ENCODE data around the gene TNXB.

TNXB gene

GRCh38 chr6:32089082-32089828 lies 19.9 kb downstream of the TNXB start:
- DNase-seq (ENCODE audit: low read depth) = no peak
- no peak for TF ChIP-seq CTCF (IDR thresholded peaks at IDR 0.05; ENCODE audit: insufficient read depth, low read depth, low read length, missing control alignments)
- H3K4me3 ChIP-seq (ENCODE audit: low read length) = no peak overlapping the region

GRCh38 chr6:32088487-32089049 lies 20.6 kb downstream of the TNXB start:
- no peak overlapping the region for H3K4me3 ChIP-seq (ENCODE audit: low read length)
- no peak for DNase-seq (ENCODE audit: low read depth)
- no peak for TF ChIP-seq CTCF (IDR thresholded peaks at IDR 0.05; ENCODE audit: insufficient read depth, low read depth, low read length, missing control alignments)

GRCh38 chr6:32087574-32088486 lies 21.3 kb downstream of the TNXB start:
- no peak overlapping the region for H3K4me3 ChIP-seq (ENCODE audit: low read length)
- peak; percentile 81 for DNase-seq (ENCODE audit: low read depth)
- peak; percentile 46 for TF ChIP-seq CTCF (IDR thresholded peaks at IDR 0.05; ENCODE audit: insufficient read depth, low read depth, low read length, missing control alignments)

GRCh38 chr6:32086661-32087573 lies 22.2 kb downstream of the TNXB start:
- DNase-seq (ENCODE audit: low read depth) = peak; percentile 35
- no peak overlapping the region for H3K4me3 ChIP-seq (ENCODE audit: low read length)
- TF ChIP-seq CTCF (IDR thresholded peaks at IDR 0.05; ENCODE audit: insufficient read depth, low read depth, low read length, missing control alignments) = no peak

GRCh38 chr6:32085759-32086459 lies 23.2 kb downstream of the TNXB start:
- no peak for TF ChIP-seq CTCF (IDR thresholded peaks at IDR 0.05; ENCODE audit: insufficient read depth, low read depth, low read length, missing control alignments)
- no peak overlapping the region for H3K4me3 ChIP-seq (ENCODE audit: low read length)
- no peak for DNase-seq (ENCODE audit: low read depth)

- no peak for DNase-seq (ENCODE audit: low read depth)
- no peak for TF ChIP-seq CTCF (IDR thresholded peaks at IDR 0.05; ENCODE audit: insufficient read depth, low read depth, low read length, missing control alignments)
- H3K4me3 ChIP-seq (ENCODE audit: low read length) = no peak overlapping the region
These were observed 24.4 kb downstream of the TNXB start for GRCh38 chr6:32084780-32085179.
